RPMI8226 (cell line): ENCODE data around the gene PHACTR1.
"Not testable (repeated sequence)": the region's sequence is repeated elsewhere in the genome, so short reads cannot be mapped to it uniquely, and the experiment has no call there.

Experiments used
- DNase-seq: peaks from one replicate; pipeline ENCODE4 v3.0.0-alpha.2; 2015

PHACTR1 gene

DNA sequence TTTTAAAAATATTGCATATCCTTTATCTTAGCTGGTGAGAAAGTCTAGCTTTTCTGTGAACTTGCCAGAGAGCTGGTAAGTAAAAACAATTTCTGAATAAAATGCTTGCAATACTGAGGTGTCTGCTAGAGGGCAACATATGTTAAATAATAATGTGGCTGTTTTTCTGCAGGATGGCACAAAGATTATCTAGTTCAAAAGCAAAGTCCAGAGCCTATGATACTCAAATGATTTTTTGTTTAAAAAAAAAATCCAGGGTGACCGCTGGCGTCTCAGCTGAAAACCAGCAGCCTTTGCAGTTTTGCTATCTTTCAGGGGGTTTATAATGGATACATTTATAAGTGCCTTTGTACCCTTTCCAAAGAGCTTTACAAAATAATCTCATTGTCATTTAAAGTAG is 194.9 kb downstream of the PHACTR1 start:
- peak; percentile 33 for DNase-seq

DNA sequence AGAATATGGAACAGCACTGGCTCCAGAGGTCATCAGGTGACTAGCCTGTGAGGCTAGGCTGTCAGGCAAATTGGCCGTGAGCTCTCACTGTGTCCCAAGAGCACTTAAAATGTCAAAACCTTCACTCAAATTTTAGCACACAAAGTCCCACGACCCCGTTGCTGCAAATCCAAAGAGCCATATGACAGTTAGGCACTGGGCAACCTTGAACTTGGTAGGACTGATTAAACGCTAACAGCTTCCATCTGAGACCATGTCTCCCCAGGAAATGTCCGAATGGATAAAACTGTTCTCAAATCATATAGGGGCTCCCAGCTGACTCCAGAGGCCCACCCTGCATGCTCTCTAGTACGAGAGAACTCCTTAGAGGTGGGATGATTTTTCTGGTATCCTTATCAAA is 196.6 kb downstream of the PHACTR1 start:
- DNase-seq: no peak

DNA sequence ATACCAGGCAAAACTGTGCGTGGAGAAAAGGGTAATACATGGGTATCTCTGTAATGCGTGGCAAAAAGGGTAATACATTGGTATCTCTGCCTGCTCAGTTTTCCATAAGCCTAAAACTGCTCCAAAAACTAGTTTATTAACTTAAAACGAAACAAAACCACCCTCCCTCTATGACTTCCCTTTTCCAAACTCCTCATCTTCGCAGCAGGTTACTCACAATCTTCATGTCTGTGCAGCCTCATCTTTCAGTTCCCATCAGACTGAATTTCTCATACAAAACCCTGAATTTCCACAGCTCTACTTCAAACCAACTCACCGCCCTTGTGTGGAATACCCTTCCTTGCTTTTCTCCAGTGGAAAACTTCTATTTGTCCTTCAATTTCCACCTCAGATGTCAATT is 199.4 kb downstream of the PHACTR1 start:
- DNase-seq: no peak

DNA sequence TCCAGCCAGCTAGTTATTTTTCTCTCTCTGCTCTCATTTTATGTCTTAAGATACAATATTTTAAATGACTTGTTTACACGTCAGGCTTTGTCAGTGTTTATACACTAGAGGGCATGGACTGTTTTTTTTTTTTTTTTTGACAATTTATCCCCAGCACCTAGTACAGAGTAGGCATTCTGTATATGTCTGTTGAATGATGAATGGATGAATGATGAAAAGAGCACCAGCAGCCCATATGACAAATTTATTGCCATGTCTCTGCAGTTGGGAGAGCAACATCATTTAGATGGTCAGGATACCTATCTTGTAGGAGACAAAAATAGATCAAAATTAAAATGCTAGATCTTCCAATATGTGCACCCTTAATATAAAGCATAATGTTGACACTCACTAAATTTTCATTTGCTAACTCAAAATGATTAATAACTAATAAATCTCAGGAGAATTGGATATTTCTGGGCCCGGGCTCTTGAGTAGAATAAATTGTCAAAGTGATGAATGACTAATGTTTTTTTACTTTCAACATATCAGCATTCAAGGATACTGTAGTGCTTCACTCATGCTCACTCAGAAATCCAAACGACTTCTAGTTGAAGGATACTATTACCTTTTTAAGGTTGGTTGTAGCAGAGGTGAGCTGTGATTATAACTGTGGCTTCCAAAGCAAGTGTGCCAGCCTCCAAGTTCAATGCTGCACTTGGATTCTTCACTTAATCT is 200.0 kb downstream of the PHACTR1 start:
- DNase-seq: no peak

DNA sequence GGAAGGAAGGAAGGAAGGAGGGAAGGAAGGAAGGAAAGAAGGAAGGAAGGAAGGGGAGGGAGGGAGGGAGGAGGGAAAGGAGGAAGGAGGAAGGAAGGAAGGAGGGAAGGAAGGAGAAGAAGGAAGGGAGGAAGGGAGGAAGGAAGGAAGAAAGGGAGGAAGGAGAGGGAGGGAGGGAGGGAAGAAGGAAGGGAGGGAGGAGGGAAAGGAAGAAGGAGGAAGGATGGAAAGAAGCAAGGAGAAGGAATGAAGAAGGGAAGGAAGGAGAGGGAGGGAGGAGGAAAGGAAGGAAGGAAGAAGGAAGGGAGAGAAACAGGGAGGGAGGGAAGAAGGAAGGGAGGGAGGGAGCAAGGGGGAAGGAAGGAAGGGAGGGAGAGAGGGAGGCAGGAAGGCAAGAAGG is 204.9 kb downstream of the PHACTR1 start:
- no peak for DNase-seq

DNA sequence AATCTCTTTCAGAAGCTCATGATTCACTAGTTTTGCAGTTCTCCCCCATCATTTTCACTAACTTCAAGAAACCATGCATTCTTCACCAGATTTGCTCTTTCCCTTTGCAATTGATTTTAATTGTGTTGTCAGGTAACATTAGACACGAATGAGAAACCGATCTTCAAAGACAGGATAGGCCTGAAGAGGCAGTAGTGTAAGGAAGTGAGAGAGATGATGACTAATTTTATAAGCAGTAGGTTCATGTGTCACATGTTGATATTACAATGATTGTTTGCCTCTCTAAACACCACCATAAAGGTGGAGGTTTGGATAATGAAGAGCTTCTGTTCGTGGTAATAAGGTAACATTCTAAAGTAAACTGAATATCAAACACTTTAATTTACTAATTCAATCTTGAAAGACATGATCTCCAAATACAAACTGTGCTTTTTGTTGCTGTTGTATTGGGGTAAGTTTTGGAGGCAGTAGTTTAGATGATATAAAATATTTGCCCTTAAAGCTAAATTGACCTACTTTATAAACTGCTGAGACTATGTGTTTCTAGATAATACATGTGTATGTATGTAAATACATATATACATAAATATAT is 207.2 kb downstream of the PHACTR1 start:
- DNase-seq: no peak

DNA sequence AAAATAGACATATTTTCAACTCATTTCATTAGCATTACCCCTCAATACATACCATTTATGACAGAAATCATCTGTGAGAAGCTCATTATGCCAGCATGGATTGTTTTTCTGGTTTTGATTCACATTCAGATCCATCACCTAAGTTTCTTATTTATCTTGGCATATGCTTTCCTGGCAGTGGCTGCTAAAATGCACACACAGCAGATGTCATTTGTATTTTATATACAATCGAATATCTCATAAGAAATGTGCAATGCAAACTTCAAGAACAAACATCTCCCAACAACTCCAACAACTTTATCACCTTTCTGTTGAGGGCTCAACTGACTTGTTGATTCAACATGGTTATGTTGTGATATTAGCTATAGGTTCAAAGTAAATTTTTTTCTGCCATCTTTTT is 208.3 kb downstream of the PHACTR1 start:
- DNase-seq: no peak

DNA sequence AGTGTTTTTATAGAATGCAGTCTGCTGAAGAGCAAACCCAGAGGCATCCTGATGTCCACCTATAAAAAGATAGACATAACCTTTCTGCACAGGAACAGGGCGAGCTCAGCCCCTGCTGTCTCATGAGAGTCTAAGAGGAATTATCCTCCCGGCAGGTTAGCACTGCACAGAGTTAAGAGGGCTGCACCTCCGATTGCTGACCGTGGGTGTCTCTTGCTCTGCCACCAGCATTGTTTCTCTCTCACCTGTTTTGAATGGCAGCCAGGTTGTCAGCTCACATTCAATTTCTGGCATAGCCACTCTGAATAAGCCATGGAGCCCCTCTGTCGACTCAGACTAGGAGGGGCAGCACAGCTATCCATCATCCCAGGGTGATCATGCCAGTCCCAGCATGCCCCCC is 211.2 kb downstream of the PHACTR1 start:
- no peak for DNase-seq

DNA sequence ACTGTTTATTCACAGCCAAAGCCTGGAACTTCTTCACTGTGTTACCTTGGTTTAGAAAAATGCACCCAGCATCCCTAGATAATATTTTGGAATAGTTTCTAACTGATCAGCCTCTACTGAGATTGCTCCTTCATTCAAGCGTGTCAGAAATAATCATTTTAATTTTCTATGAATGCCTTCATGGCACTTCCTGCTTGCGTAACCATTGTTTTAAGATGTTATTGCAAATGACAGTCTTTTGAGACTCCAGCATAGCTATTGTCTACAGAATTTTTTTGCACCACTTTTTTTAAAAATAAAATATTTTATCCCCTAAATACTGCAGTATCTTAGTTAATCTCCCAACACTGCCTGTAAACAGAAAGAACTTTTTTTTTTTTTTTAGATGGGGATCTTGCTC is 213.1 kb downstream of the PHACTR1 start:
- DNase-seq: no peak

DNA sequence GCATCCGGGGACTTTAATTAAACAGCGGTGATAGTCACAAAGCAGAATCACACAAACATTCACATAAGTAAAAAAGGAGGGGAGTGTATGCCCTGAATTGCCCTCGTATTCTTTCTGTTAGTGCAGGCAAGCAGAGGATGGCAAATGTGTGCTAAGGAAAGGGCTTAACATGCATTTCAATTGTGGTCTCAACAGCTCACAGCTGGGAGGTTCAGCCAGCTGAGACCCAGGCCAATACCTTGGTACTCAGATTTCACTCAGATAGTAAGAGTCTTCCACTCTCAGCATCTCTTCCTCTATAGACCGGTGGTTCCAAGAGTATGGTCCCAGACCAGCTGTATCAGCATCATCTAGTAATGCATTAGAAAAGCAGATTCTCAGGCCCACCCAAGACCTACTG is 215.1 kb downstream of the PHACTR1 start:
- no peak for DNase-seq

DNA sequence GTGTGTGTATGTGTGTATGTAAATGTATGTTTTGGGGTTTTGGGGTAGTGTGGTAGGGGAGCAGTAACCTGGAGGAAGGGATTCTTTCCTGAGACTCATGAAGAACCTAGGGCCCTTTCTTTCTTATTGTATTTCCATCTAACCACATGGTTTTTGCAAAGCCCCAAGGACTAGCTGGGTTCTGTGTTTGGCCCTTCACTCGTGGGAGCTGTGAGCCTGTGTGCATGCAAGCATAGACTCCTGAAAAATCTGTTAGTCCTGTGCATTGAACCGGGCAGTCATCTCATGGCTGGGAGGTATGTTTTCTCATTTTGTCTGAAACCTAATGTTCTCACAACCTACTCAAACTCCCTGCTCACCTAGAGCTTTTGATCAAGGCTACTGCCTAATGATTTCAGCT is 219.1 kb downstream of the PHACTR1 start:
- DNase-seq: no peak

DNA sequence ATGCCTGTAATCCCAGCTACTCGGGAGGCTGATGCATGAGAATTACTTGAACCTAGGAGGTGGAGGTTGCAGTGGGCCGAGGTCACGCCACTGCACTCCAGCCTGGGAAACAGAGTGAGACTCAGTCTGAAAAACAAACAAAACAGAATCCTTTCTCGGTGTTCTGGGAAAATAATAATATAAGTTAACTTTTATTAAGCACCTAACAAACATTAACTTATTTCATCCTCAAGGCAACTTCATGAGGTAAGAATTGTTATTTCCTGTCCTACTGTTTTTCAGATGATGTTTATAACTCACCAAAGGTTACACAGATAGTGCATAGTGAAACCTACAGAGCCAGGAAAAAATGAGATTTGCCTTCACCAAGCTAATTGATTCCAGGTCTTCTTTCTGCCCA is 221.4 kb downstream of the PHACTR1 start:
- no peak for DNase-seq

DNA sequence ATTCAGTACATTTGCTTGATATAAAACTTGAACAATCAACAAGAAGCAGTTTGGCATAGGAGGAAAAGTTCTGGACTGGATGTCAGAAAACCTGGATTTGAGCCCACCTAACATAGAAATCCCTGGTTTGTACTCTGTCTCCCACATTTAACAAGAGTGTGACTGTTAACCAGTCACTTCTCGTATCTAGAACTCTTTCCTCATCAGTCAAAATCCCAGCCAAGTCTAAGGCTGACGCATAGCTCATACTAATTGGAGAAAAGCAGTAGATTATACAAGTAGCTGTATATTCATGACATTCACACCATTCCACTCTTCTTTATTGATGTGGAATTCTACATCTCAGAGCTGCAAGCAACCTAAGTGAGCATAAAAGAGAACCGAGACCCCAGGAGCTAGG is 222.7 kb downstream of the PHACTR1 start:
- no peak for DNase-seq

DNA sequence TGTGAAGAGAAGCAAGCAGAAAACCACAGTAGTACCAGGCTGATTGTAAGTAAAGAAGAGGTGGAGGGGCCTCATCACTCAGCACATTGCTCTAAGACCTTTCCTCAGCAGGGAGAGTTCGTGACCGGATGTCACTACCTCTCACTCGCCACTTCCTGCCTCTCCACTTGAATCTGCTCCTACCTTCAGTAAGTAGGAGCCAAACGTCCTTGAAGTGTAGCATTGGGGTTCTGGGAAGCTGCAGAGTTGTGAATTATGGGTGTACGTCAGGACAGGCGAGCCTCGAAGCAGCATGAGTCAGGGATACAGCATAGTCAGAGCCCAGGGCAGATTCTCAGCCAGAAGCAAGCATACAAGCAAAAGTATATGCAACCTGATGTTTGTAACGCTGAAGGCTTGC is 224.9 kb downstream of the PHACTR1 start:
- DNase-seq: no peak

DNA sequence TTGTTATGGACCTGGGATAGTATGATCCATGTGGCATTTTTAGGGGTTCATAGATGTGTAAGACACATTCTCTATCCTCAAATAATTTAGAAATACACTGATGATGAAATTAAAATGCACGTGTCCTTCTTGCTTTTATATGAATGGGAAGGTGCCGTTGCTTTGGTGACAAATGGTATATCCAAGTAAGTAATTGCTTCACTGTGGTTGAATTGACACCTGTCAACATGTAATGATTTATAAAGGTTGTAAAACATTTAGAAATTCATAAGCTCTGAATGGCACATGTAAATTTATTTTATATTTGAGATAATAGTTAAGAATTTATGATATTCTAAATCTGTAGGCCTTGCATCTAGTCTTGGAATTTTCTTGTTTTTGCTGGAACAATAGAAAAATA is 227.0 kb downstream of the PHACTR1 start:
- no peak for DNase-seq

DNA sequence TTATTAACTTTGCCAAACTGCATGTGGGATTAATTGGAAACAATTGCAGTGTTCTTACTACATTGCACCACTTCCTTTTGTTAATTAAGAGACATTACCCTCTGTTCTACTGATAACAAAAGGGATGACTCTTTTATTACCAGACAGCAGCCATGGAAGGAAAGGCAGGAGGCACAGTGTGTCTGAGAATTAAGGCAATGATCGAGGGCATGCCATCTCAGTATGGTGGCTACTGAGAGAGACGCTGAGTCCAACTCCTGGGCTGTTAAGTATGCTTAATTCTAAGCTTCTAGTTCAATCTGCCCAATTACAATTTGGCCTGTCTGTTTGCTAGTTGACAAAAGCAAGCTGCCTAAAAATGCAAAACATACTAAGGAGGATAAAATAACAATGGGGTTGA is 227.4 kb downstream of the PHACTR1 start:
- no peak for DNase-seq

DNA sequence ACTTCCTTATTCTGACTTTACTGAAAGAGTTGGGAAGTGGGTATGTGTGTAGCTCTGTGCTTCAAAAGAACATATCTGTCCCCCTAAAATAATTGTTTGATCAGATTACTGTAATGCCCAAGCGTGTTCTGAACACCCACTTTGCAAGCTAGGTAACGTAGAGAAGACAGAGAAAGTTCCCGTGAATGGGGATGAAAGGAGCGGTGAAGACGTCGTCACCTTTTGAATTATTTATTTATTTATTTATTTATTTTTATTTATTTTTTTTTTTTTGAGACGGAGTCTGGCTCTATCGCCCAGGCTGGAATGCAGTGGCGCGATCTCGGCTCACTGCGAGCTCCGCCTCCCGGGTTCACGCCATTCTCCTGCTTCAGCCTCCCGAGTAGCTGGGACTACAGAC is 228.0 kb downstream of the PHACTR1 start:
- DNase-seq: not testable (repeated sequence)

DNA sequence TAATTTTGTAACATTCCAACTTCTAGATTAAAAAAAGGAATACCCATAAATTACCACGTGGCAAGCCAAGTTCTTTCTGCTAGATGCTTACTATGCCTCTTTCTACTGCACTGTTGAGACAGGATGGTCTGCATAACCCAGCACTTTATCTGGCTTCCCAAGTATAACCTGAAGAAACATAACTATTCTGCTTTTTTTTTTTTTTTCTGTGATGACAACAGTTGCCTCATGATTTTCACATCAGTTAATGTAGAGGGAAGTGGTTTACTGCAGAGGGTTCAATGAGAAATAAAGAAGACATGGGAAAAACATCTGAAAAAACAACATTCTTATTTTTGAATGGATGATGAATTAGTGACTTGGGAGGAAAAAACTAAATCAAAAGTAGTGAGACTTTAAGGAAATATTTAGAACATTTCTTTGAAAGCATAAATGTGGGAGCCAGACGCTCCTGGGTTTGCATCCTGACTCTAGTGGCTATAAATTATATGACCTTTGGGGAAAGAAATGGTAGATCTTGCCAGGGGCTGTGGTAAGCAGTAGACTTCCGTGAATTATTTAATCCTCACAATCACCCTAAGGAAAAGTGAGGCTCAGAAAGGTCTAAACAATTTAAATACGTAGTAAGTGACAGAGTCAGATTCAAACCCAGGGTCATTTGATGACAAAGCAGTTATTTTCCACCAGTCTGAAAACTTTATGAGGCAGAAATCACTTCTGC is 230.7 kb downstream of the PHACTR1 start:
- DNase-seq: no peak

DNA sequence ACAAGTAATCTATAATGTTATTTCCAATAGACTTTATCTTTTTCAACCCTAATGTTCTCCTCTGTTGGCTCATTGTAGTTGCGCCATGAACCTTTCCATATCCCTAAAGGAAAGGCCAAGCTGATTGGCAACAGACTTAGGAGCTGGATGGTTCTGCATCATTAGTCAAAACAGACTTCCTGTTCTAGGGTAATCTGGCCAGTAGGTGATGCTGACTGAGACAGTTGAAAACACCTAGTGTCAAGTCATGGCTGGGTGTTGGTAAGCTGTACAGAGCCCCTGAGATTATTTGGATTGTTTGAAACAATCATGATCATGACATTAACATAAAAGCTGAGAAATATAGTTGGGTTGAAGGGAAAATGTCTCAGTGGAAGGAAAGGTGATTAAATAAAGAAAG is 231.4 kb downstream of the PHACTR1 start:
- no peak for DNase-seq

DNA sequence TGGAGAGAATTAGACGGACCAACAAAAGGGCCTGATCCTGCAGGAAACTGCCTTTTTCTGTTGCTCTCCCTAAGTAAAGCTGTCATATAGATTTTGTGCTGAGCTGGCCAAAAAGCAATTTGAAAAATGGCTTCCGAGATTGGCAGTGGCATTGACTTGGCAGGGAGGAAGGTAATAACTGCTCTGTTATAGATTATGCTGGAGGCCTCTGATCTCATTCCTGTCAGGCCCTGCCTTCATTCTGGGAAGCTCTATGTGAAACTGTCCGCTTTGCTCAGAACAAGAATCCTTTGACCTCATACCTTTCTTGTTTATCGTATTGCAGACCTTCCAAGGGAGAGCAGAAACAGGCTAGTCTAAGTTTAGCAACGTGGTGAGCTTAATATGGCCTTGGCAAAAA is 234.4 kb downstream of the PHACTR1 start:
- DNase-seq: no peak

DNA sequence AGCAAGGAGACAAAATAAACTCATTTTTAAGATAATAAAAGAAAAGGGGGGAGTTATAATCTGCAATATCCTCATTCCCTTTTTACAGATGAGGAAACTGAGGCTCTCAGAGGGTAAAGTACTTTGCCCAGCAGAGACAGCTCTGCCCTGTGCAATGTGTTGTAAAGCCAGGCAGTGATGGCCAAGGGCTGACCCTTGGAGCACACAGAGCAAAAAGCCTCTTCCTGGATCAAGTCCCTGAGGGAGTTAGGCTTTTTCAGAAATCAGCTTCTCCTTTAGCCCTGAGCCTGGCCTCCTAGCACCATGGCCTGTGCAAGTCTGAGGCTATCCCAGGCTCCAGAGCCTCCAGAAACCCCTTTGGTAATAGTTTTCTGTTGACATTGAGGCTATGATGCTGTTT is 234.8 kb downstream of the PHACTR1 start:
- DNase-seq: no peak

DNA sequence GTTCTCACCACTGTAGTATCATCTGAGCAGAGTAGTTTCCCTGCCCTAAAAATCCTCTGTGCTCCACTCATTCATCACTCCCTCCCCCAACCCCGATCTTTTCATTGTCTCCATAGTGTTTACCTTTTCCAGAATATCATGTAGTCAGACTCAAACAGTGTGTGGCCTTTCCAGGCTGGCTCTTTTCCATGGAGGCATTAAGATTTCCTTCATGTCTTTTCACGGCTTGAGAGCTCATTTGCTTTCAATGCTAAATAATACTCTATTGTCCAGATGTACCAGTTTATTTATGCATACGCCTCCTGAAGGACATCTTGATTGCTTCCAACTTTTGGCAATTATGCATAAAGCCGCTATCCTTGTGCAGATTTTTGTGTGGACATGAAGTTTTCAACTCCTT is 235.8 kb downstream of the PHACTR1 start:
- no peak for DNase-seq

DNA sequence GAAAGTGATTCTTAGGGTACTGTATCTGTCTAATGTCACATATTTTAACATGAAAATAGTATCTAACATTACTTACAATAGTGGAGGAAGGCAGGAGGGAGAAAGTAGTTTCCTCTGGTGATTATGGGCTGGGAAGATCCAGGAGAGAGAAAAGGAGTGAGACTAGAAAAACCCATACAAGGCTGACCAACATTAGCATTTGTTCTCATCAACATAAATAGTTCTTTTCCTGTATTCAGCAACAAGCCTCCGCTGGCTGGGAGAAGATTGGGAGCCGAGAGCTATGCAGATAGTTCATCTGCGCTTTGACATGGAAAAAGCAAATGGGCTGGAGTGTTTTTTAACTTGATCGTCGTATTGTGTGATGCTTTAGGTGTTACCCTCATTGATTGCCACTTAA is 239.4 kb downstream of the PHACTR1 start:
- DNase-seq: no peak

DNA sequence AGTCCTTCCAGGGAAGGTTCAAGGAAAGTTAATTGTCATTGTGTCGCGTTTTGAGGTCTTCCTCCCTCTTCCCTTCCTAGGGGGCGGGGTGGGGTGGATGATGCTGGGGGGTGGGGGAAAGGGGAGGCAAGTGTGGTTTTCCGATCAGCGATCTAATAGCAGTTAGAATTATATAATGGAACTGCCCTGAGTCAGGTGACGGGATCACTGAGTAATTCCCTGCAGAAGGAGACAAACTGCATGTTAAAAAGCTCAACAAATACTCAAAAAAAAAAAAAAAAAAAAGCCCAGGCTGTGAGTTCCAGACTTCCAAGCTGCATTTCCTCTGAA is 240.4 kb downstream of the PHACTR1 start:
- no peak for DNase-seq
